Left ventricle myocardium inferior (tissue), 1 donor: ENCODE measurements around the gene DUSP12. TPM values are rescaled to one million over a fixed set of nuclear protein-coding genes. Genes with fewer than 3 reads are reported as not detected.
"Not testable (repeated sequence)": the region's sequence is repeated elsewhere in the genome, so short reads cannot be mapped to it uniquely, and the experiment has no call there.

ENCODE experiments used
- DNase-seq: peaks from one replicate; pipeline ENCODE4 v3.0.0-alpha.2; 2020
- H3K27ac ChIP-seq: fragments of 200-600 bp; replicated peaks from 2 replicates; pipeline ENCODE4 v1.8.0; 2021
- H3K27me3 ChIP-seq: fragments of 200-600 bp; 2 replicates; pipeline ENCODE4 v1.8.0; 2021; ENCODE audit warnings: low read depth
- H3K36me3 ChIP-seq: fragments of 200-600 bp; 2 replicates; pipeline ENCODE4 v1.8.0; 2021
- H3K4me1 ChIP-seq: fragments of 200-600 bp; 2 replicates; pipeline ENCODE4 v1.8.0; 2021
- H3K4me3 ChIP-seq: fragments of 200-600 bp; 2 replicates; pipeline ENCODE4 v1.8.0; 2021; ENCODE audit warnings: mild to moderate bottlenecking, moderate library complexity
- H3K9me3 ChIP-seq: fragments of 200-600 bp; replicated peaks from 2 replicates; pipeline ENCODE4 v1.8.0; 2021
- CTCF ChIP-seq: fragments of 200-600 bp; IDR thresholded peaks from 2 replicates; pipeline ENCODE4 v1.8.0; 2021; ENCODE audit warnings: antibody characterized with exemption, mild to moderate bottlenecking, borderline replicate concordance
- intact Hi-C: fragments of 100-400 bp; cut with micrococcal nuclease; formaldehyde crosslinking; loops from one replicate; pipeline ENCODE4 v1.11.0; 2022
- total RNA-seq: library from RNA; stranded (reverse); fragmentation: NEBNext Ultra II Directional; extraction: Animal tissue kit (Norgen Biotek cat#: 25700); gene quantifications from one replicate; pipeline ENCODE4 v1.2.1, GENCODE V29; 2021
- donor health status: DM: no; HTN: yes; CAD: no; lungs with severe emphysema.

The DUSP12 gene
- total RNA-seq, 1 donor from 2014 or later = 8.4 TPM

GRCh38 chr1:161747801-161748200 is 1.8 kb upstream of the DUSP12 start:
- DNase-seq = no peak
- no peak overlapping the region for H3K4me3 ChIP-seq
- intact Hi-C loops = loop anchor here (10.0 kb wide), 1 partner anchor 263 kb away; no protein-coding TSS in a partner anchor
- no peak for TF ChIP-seq CTCF
- H3K4me1 ChIP-seq = peaks cover 28% of the 10 kb centered on the region
- peaks cover 6% of the 10 kb centered on the region for H3K27me3 ChIP-seq
- no peak overlapping the region for H3K27ac ChIP-seq
- H3K9me3 ChIP-seq = no peaks in the 10 kb centered on the region
- H3K36me3 ChIP-seq = peaks cover 15% of the 10 kb centered on the region

- no peak overlapping the region for H3K27ac ChIP-seq
- H3K4me3 ChIP-seq = no peak overlapping the region
- peaks cover 10% of the 10 kb centered on the region for H3K36me3 ChIP-seq
- peak; percentile 42 for TF ChIP-seq CTCF
- H3K4me1 ChIP-seq = peaks cover 25% of the 10 kb centered on the region
- H3K9me3 ChIP-seq = no peaks in the 10 kb centered on the region
- DNase-seq = no peak
- H3K27me3 ChIP-seq = no peaks in the 10 kb centered on the region
- intact Hi-C loops = no loop called here
Observed at GRCh38 chr1:161763522-161764098, 14.0 kb downstream of the DUSP12 start.

GRCh38 chr1:161766102-161766981 is 16.8 kb downstream of the DUSP12 start, which contains the start of gene ATF6:
ATF6 (plus strand) TSS chr1:161766320; CDS start chr1:161766361, 41 bp downstream.
- Histone ChIP-seq H3K9me3 (no peaks in the 10 kb centered on the region), H3K4me3 (peak within 1 kb of the TSS; percentile 82), H3K36me3 (no peaks in the 10 kb centered on the region), H3K27ac (peak within 1 kb of the TSS; percentile 92), H3K4me1 (peaks cover 50% of the 10 kb centered on the region), H3K27me3 (no peaks in the 10 kb centered on the region)
- TF ChIP-seq CTCF = no peak
- DNase-seq = peak; percentile 89
- intact Hi-C loops = no loop called here

GRCh38 chr1:161768461-161768860 is 18.9 kb downstream of the DUSP12 start:
- no peak for DNase-seq
- Histone ChIP-seq H3K9me3 (no peaks in the 10 kb centered on the region), H3K36me3 (no peaks in the 10 kb centered on the region), H3K4me1 (peaks cover 71% of the 10 kb centered on the region), H3K27me3 (no peaks in the 10 kb centered on the region), H3K27ac (no peak overlapping the region), H3K4me3 (no peak overlapping the region)
- intact Hi-C loops = no loop called here
- no peak for TF ChIP-seq CTCF

GRCh38 chr1:161768986-161769672 is 19.5 kb downstream of the DUSP12 start:
- no peak overlapping the region for H3K4me3 ChIP-seq
- H3K4me1 ChIP-seq = peaks cover 74% of the 10 kb centered on the region

GRCh38 chr1:161769673-161770045 is 20.1 kb downstream of the DUSP12 start:
- H3K9me3 ChIP-seq, DNase-seq, H3K27ac ChIP-seq, intact Hi-C loops, H3K27me3 ChIP-seq, H3K36me3 ChIP-seq, H3K4me3 ChIP-seq: not testable (repeated sequence)
- H3K4me1 ChIP-seq = peaks cover 74% of the 10 kb centered on the region

More at GRCh38 chr1:161768986-161769672, 19.5 kb downstream of the DUSP12 start:
- no peak overlapping the region for H3K27ac ChIP-seq
- no peaks in the 10 kb centered on the region for H3K36me3 ChIP-seq
- TF ChIP-seq CTCF = no peak
- no peaks in the 10 kb centered on the region for H3K27me3 ChIP-seq
- no peak for DNase-seq
- intact Hi-C loops = no loop called here
- H3K9me3 ChIP-seq = no peaks in the 10 kb centered on the region
